Measurements from ENCODE around the gene AQP3. TPM values are rescaled to one million over a fixed set of nuclear protein-coding genes. Genes with fewer than 3 reads are reported as not detected.

The AQP3 gene
- total and polyA plus RNA-seq, 2 experiments from 2014 or later, result 97.1 to 123 TPM

- no peak for DNase-seq (ENCODE audit: low spot score)
- H3K27me3 ChIP-seq, result no peaks in the 10 kb centered on the region
- H3K9me3 ChIP-seq (ENCODE audit: low read depth), result no peaks in the 10 kb centered on the region
- H3K27ac ChIP-seq, result no peak overlapping the region
- H2AFZ ChIP-seq, result no peak overlapping the region
- no peaks in the 10 kb centered on the region for H4K20me1 ChIP-seq (ENCODE audit: insufficient read depth, poor library complexity, severe bottlenecking)
- H3K4me3 ChIP-seq, result no peak overlapping the region
- peaks cover 6% of the 10 kb centered on the region for H3K4me1 ChIP-seq (ENCODE audit: insufficient read depth)
- no peaks in the 10 kb centered on the region for H3K79me2 ChIP-seq
- no peak for TF ChIP-seq EZH2 (IDR thresholded peaks at IDR 0.05; ENCODE audit: borderline replicate concordance)
- TF ChIP-seq CTCF (IDR thresholded peaks at IDR 0.05; ENCODE audit: poor library complexity), result no peak
- no peak for TF ChIP-seq EZH2phosphoT487 (IDR thresholded peaks at IDR 0.05; ENCODE audit: low read depth, severe bottlenecking, unreplicated experiment)
- peaks cover 2% of the 10 kb centered on the region for H3K36me3 ChIP-seq (replicated peaks; ENCODE audit: insufficient read depth, low read depth)
- H3K9me2 ChIP-seq (replicated peaks; ENCODE audit: insufficient read depth), result no peaks in the 10 kb centered on the region
- WGBS (ENCODE audit: low lambda C conversion rate, missing lambda C conversion rate), result 91% methylated on average over 15 of the region's 15 CpGs
- H3K4me2 ChIP-seq, result no peak overlapping the region
Measured at GRCh38 chr9:33463151-33463550, 15.8 kb upstream of the AQP3 start.

- Histone ChIP-seq H3K4me3 (no peak overlapping the region), H3K9me2 (replicated peaks; ENCODE audit: insufficient read depth) (no peaks in the 10 kb centered on the region), H3K27me3 (no peaks in the 10 kb centered on the region), H3K36me3 (replicated peaks; ENCODE audit: insufficient read depth, low read depth) (peaks cover 2% of the 10 kb centered on the region), H3K27ac (no peak overlapping the region), H2AFZ (no peak overlapping the region), H3K4me2 (no peak overlapping the region), H4K20me1 (ENCODE audit: insufficient read depth, poor library complexity, severe bottlenecking) (no peaks in the 10 kb centered on the region), H3K9me3 (ENCODE audit: low read depth) (no peaks in the 10 kb centered on the region), H3K79me2 (no peaks in the 10 kb centered on the region), H3K4me1 (ENCODE audit: insufficient read depth) (peaks cover 8% of the 10 kb centered on the region)
- peak; percentile 2 for DNase-seq (ENCODE audit: low spot score)
- 82% methylated on average over 3 of the region's 3 CpGs for WGBS (ENCODE audit: low lambda C conversion rate, missing lambda C conversion rate)
- TF ChIP-seq EZH2phosphoT487 (IDR thresholded peaks at IDR 0.05; ENCODE audit: low read depth, severe bottlenecking, unreplicated experiment) (no peak), CTCF (IDR thresholded peaks at IDR 0.05; ENCODE audit: poor library complexity) (no peak), EZH2 (IDR thresholded peaks at IDR 0.05; ENCODE audit: borderline replicate concordance) (no peak)
Measured at GRCh38 chr9:33461492-33461891, 14.1 kb upstream of the AQP3 start.

- DNase-seq (ENCODE audit: low spot score), result peak; percentile 2
- Histone ChIP-seq H2AFZ (no peak overlapping the region), H3K9me3 (ENCODE audit: low read depth) (no peaks in the 10 kb centered on the region), H3K27me3 (no peaks in the 10 kb centered on the region), H3K4me3 (no peak overlapping the region), H3K4me2 (no peak overlapping the region), H3K27ac (no peak overlapping the region), H3K9me2 (replicated peaks; ENCODE audit: insufficient read depth) (no peaks in the 10 kb centered on the region), H3K79me2 (no peaks in the 10 kb centered on the region), H3K36me3 (replicated peaks; ENCODE audit: insufficient read depth, low read depth) (peaks cover under 1% of the 10 kb centered on the region), H4K20me1 (ENCODE audit: insufficient read depth, poor library complexity, severe bottlenecking) (no peaks in the 10 kb centered on the region), H3K4me1 (ENCODE audit: insufficient read depth) (peaks cover 8% of the 10 kb centered on the region)
- WGBS (ENCODE audit: low lambda C conversion rate, missing lambda C conversion rate), result 57% methylated on average over 10 of the region's 10 CpGs
- TF ChIP-seq EZH2 (IDR thresholded peaks at IDR 0.05; ENCODE audit: borderline replicate concordance), result no peak
- no peak for TF ChIP-seq EZH2phosphoT487 (IDR thresholded peaks at IDR 0.05; ENCODE audit: low read depth, severe bottlenecking, unreplicated experiment)
- no peak for TF ChIP-seq CTCF (IDR thresholded peaks at IDR 0.05; ENCODE audit: poor library complexity)
Measured at GRCh38 chr9:33460854-33461253, 13.5 kb upstream of the AQP3 start.

GRCh38 chr9:33459115-33459514 is 11.7 kb upstream of the AQP3 start:
- Histone ChIP-seq H3K27ac (peak overlapping the region; percentile 30), H4K20me1 (ENCODE audit: insufficient read depth, poor library complexity, severe bottlenecking) (no peaks in the 10 kb centered on the region), H3K9me2 (replicated peaks; ENCODE audit: insufficient read depth) (no peaks in the 10 kb centered on the region), H3K9me3 (ENCODE audit: low read depth) (no peaks in the 10 kb centered on the region), H3K27me3 (no peaks in the 10 kb centered on the region), H2AFZ (no peak overlapping the region), H3K4me2 (no peak overlapping the region), H3K4me3 (no peak overlapping the region), H3K79me2 (no peaks in the 10 kb centered on the region), H3K36me3 (replicated peaks; ENCODE audit: insufficient read depth, low read depth) (no peaks in the 10 kb centered on the region), H3K4me1 (ENCODE audit: insufficient read depth) (peaks cover 8% of the 10 kb centered on the region)
- DNase-seq (ENCODE audit: low spot score), result no peak
- TF ChIP-seq EZH2 (IDR thresholded peaks at IDR 0.05; ENCODE audit: borderline replicate concordance), result no peak
- no peak for TF ChIP-seq CTCF (IDR thresholded peaks at IDR 0.05; ENCODE audit: poor library complexity)
- TF ChIP-seq EZH2phosphoT487 (IDR thresholded peaks at IDR 0.05; ENCODE audit: low read depth, severe bottlenecking, unreplicated experiment), result no peak
- WGBS (ENCODE audit: low lambda C conversion rate, missing lambda C conversion rate), result 75% methylated on average over 3 of the region's 3 CpGs
